Neural cell (in vitro differentiated cells): ENCODE results near the gene RTF1. TPM values are rescaled to one million over a fixed set of nuclear protein-coding genes. Genes with fewer than 3 reads are reported as not detected.

Source experiments
- H2AFZ ChIP-seq: fragments of 200-600, 300-800 bp; sonication (generic), shearing (Covaris generic); 2 replicates; pipeline ENCODE4 v1.6.0; 2014; ENCODE audit warnings: low read depth, mild to moderate bottlenecking, antibody characterized with exemption, low read length, moderate library complexity
- H3F3A ChIP-seq: fragments of 200-600 bp; shearing (Covaris generic); 2 replicates; pipeline ENCODE4 v1.6.1; 2016; ENCODE audit warnings: mild to moderate bottlenecking, moderate library complexity, mixed read lengths, antibody characterized with exemption, low read length; ENCODE audit not compliant: insufficient read depth, poor library complexity, severe bottlenecking
- H3K27ac ChIP-seq: fragments of 200-600, 300-800 bp; sonication (generic), shearing (Covaris generic); 2 replicates; pipeline ENCODE4 v1.5.1; 2014; ENCODE audit warnings: mild to moderate bottlenecking, low read length, moderate library complexity
- H3K27me3 ChIP-seq: fragments of 300-800, 200-600 bp; sonication (generic), shearing (Covaris generic); 2 replicates; pipeline ENCODE4 v1.6.0; 2014; ENCODE audit warnings: mild to moderate bottlenecking, low read depth, low read length, moderate library complexity; ENCODE audit not compliant: insufficient read depth
- H3K36me3 ChIP-seq: fragments of 300-800, 200-600 bp; sonication (generic), shearing (Covaris generic); 2 replicates; pipeline ENCODE4 v1.5.1; 2014; ENCODE audit warnings: mild to moderate bottlenecking, antibody characterized with exemption, low read length, moderate library complexity; ENCODE audit not compliant: insufficient read depth
- H3K4me2 ChIP-seq: fragments of 300-800, 200-600 bp; sonication (generic), shearing (Covaris generic); 2 replicates; pipeline ENCODE4 v1.6.0; 2014; ENCODE audit warnings: mild to moderate bottlenecking, low read length
- H3K4me3 ChIP-seq: fragments of 300-800, 200-600 bp; sonication (generic), shearing (Covaris generic); 2 replicates; pipeline ENCODE4 v1.5.1; 2014; ENCODE audit warnings: mild to moderate bottlenecking, low read length, moderate library complexity
- H3K79me2 ChIP-seq: fragments of 200-600 bp; shearing (Covaris generic); replicated peaks from 2 replicates; pipeline ENCODE4 v1.6.0; 2014; ENCODE audit warnings: mild to moderate bottlenecking, low read length, moderate library complexity; ENCODE audit not compliant: insufficient read depth
- H3K9ac ChIP-seq: fragments of 300-800, 200-600 bp; sonication (generic), shearing (Covaris generic); 2 replicates; pipeline ENCODE4 v1.6.1; 2016; ENCODE audit warnings: mild to moderate bottlenecking, low read length, mixed read lengths
- H3K9me2 ChIP-seq: fragments of 200-600 bp; shearing (Covaris generic); 2 replicates; pipeline ENCODE4 v1.6.1; 2016; ENCODE audit warnings: mild to moderate bottlenecking, low read length, mixed read lengths; ENCODE audit not compliant: insufficient read depth
- H3K9me3 ChIP-seq: fragments of 200-600, 300-800 bp; sonication (generic), shearing (Covaris generic); 2 replicates; pipeline ENCODE4 v1.6.1; 2016; ENCODE audit warnings: mild to moderate bottlenecking, mixed run types, low read length, moderate library complexity, mixed read lengths
- H4K20me1 ChIP-seq: fragments of 200-600 bp; shearing (Covaris generic); 2 replicates; pipeline ENCODE4 v1.6.1; 2016; ENCODE audit warnings: mild to moderate bottlenecking, mixed run types; ENCODE audit not compliant: insufficient read depth
- CTCF ChIP-seq: fragments of 450-650 bp; IDR thresholded peaks from 2 replicates; pipeline ENCODE4 v1.5.1; 2014; ENCODE audit warnings: antibody characterized with exemption, mild to moderate bottlenecking, moderate library complexity; ENCODE audit not compliant: poor library complexity, severe bottlenecking
- EP300 ChIP-seq: fragments of 450-650 bp; conservative IDR thresholded peaks from 2 replicates; pipeline ENCODE4 v1.6.1; 2014; ENCODE audit warnings: antibody characterized with exemption, mild to moderate bottlenecking, moderate library complexity; ENCODE audit not compliant: poor library complexity, severe bottlenecking
- EZH2 ChIP-seq: fragments of 200-600, 300-800 bp; shearing (Covaris generic), sonication (generic); IDR thresholded peaks from 2 replicates; pipeline ENCODE4 v1.6.1; 2014; ENCODE audit warnings: antibody characterized with exemption, low read length, borderline replicate concordance, mild to moderate bottlenecking; ENCODE audit not compliant: insufficient read depth, poor library complexity, severe bottlenecking
- MXI1 ChIP-seq: fragments of 450-650 bp; conservative IDR thresholded peaks from 2 replicates; pipeline ENCODE4 v1.6.1; 2014; ENCODE audit warnings: antibody characterized with exemption, mild to moderate bottlenecking; ENCODE audit not compliant: poor library complexity, severe bottlenecking
- POLR2AphosphoS5 ChIP-seq: IDR thresholded peaks from 2 replicates; pipeline ENCODE4 v1.6.1; 2012
- RAD21 ChIP-seq: fragments of 450-650 bp; conservative IDR thresholded peaks from 2 replicates; pipeline ENCODE4 v1.6.1; 2014; ENCODE audit warnings: antibody characterized with exemption, mild to moderate bottlenecking, moderate library complexity
- REST ChIP-seq: IDR thresholded peaks from 2 replicates; pipeline ENCODE4 v1.6.1; 2012; ENCODE audit warnings: borderline replicate concordance
- SMC3 ChIP-seq: fragments of 450-650 bp; conservative IDR thresholded peaks from 2 replicates; pipeline ENCODE4 v1.6.1; 2014; ENCODE audit warnings: antibody characterized with exemption, mild to moderate bottlenecking, moderate library complexity; ENCODE audit not compliant: poor library complexity
- TAF1 ChIP-seq: IDR thresholded peaks from 2 replicates; pipeline ENCODE4 v1.6.1; 2012; ENCODE audit warnings: low read depth
- polyA plus RNA-seq: library from polyadenylated mRNA; depleted of rRNA; stranded (reverse); fragments of >200 nt; gene quantifications from 2 replicates; pipeline ENCODE4 v1.2.3, GENCODE V29; 2014

Gene RTF1
- polyA plus RNA-seq, 1 donor from 2014 or later, result 84.1 TPM

- Histone ChIP-seq H3F3A (no peaks in the 10 kb centered on the region), H3K27me3 (no peaks in the 10 kb centered on the region), H3K9me3 (no peaks in the 10 kb centered on the region), H3K4me3 (no peak overlapping the region), H4K20me1 (no peaks in the 10 kb centered on the region), H3K9ac (no peak overlapping the region), H3K79me2 (peaks cover 27% of the 10 kb centered on the region), H3K27ac (no peak overlapping the region), H3K36me3 (no peaks in the 10 kb centered on the region), H3K4me2 (no peak overlapping the region), H3K9me2 (no peaks in the 10 kb centered on the region), H2AFZ (no peak overlapping the region)
- TF ChIP-seq RAD21 (no peak), CTCF (no peak), MXI1 (no peak), EZH2 (no peak), TAF1 (no peak), SMC3 (no peak), REST (no peak), POLR2AphosphoS5 (no peak), EP300 (no peak)
These were observed 12.4 kb downstream of the RTF1 start for GRCh38 chr15:41429003-41429890.

- Histone ChIP-seq H3K79me2 (peaks cover 16% of the 10 kb centered on the region), H3K9ac (no peak overlapping the region), H3K9me2 (no peaks in the 10 kb centered on the region), H3F3A (no peaks in the 10 kb centered on the region), H3K36me3 (no peaks in the 10 kb centered on the region), H4K20me1 (no peaks in the 10 kb centered on the region), H3K27ac (no peak overlapping the region), H2AFZ (no peak overlapping the region), H3K4me3 (no peak overlapping the region), H3K4me2 (no peak overlapping the region), H3K9me3 (no peaks in the 10 kb centered on the region), H3K27me3 (no peaks in the 10 kb centered on the region)
- TF ChIP-seq REST, result no peak
- no peak for TF ChIP-seq EP300
- no peak for TF ChIP-seq EZH2
- no peak for TF ChIP-seq MXI1
- TF ChIP-seq RAD21, result no peak
- TF ChIP-seq POLR2AphosphoS5, result no peak
- no peak for TF ChIP-seq SMC3
- TF ChIP-seq CTCF, result no peak
These were observed 18.3 kb downstream of the RTF1 start for GRCh38 chr15:41435037-41435786.
